Measurements from ENCODE around the gene SELENOF. TPM values are rescaled to one million over a fixed set of nuclear protein-coding genes. Genes with fewer than 3 reads are reported as not detected.

Gene SELENOF
- 193 and 196 TPM in 2 replicates for total RNA-seq (2014; rRNA removed; shearing (Covaris generic))

- H3K4me3 ChIP-seq (ENCODE audit: insufficient read depth, low read depth, low read length): peak within 1 kb of the TSS; percentile 77
- H3K27me3 ChIP-seq (ENCODE audit: control insufficient read depth, insufficient read depth, low read length): no peaks in the 10 kb centered on the region
- no peaks in the 10 kb centered on the region for H3K36me3 ChIP-seq (replicated peaks; ENCODE audit: control insufficient read depth, insufficient read depth, low read length)
- DNase-seq: peak; percentile 93
Measured at GRCh38 chr1:86913896-86914600, at the start of gene SELENOF. TSS of gene SELENOF (minus strand) at chr1:86914126. CDS start at chr1:86914111, 15 bp downstream.

DNA sequence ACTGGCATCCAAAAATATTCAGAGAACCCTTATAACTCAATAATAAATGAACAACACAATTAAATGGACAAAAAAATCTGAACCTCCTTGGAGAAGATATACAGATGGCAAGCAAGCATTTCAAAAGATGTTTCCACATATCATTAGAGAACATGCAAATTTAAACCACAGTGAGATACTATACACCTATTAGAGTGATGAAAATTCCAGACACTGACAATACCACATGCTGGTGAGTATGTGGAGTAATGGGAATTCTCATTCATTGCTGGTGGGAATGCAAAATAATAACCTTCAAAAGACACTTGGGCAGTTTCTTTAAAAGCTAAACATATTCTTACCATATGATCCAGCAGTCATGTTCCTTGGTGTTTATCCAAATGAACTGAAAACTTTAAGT lies 46.6 kb upstream of the SELENOF start:
- DNase-seq: no peak
- Histone ChIP-seq H3K27me3 (ENCODE audit: control insufficient read depth, insufficient read depth, low read length) (no peaks in the 10 kb centered on the region), H3K4me3 (ENCODE audit: insufficient read depth, low read depth, low read length) (no peak overlapping the region), H3K36me3 (replicated peaks; ENCODE audit: control insufficient read depth, insufficient read depth, low read length) (no peaks in the 10 kb centered on the region)

GRCh38 chr1:86957221-86957620 lies 43.3 kb upstream of the SELENOF start:
- Histone ChIP-seq H3K36me3 (replicated peaks; ENCODE audit: control insufficient read depth, insufficient read depth, low read length) (no peaks in the 10 kb centered on the region), H3K4me3 (ENCODE audit: insufficient read depth, low read depth, low read length) (no peak overlapping the region), H3K27me3 (ENCODE audit: control insufficient read depth, insufficient read depth, low read length) (no peaks in the 10 kb centered on the region)
- DNase-seq: no peak

DNA sequence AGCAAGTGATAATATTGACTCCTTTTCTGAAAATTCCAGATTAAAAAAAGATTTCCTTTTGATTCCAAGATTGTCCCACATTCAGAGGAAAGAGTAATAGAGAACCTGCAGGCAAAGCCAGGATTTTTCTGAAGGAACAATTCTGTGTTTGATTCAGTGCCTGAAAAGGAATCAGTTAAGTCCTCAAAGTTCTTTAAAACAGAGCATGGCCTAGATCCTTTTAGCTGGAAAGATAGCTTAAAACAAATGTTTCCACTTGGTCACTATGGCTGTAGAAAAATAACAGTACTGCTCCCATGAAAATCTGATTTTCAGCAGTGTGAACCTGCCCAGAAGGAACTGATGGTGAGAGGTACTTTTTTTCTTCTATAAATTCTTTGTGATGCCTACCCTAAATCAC lies 42.3 kb upstream of the SELENOF start:
- no peak overlapping the region for H3K4me3 ChIP-seq (ENCODE audit: insufficient read depth, low read depth, low read length)
- H3K36me3 ChIP-seq (replicated peaks; ENCODE audit: control insufficient read depth, insufficient read depth, low read length): no peaks in the 10 kb centered on the region
- no peaks in the 10 kb centered on the region for H3K27me3 ChIP-seq (ENCODE audit: control insufficient read depth, insufficient read depth, low read length)
- DNase-seq: no peak

- no peak for DNase-seq
- H3K4me3 ChIP-seq (ENCODE audit: insufficient read depth, low read depth, low read length): no peak overlapping the region
- H3K27me3 ChIP-seq (ENCODE audit: control insufficient read depth, insufficient read depth, low read length): no peaks in the 10 kb centered on the region
- no peaks in the 10 kb centered on the region for H3K36me3 ChIP-seq (replicated peaks; ENCODE audit: control insufficient read depth, insufficient read depth, low read length)
Measured at GRCh38 chr1:86955678-86956077, 41.8 kb upstream of the SELENOF start.

GRCh38 chr1:86953167-86953566 lies 39.2 kb upstream of the SELENOF start:
- no peaks in the 10 kb centered on the region for H3K27me3 ChIP-seq (ENCODE audit: control insufficient read depth, insufficient read depth, low read length)
- DNase-seq: no peak
- H3K4me3 ChIP-seq (ENCODE audit: insufficient read depth, low read depth, low read length): no peak overlapping the region
- no peaks in the 10 kb centered on the region for H3K36me3 ChIP-seq (replicated peaks; ENCODE audit: control insufficient read depth, insufficient read depth, low read length)

DNA sequence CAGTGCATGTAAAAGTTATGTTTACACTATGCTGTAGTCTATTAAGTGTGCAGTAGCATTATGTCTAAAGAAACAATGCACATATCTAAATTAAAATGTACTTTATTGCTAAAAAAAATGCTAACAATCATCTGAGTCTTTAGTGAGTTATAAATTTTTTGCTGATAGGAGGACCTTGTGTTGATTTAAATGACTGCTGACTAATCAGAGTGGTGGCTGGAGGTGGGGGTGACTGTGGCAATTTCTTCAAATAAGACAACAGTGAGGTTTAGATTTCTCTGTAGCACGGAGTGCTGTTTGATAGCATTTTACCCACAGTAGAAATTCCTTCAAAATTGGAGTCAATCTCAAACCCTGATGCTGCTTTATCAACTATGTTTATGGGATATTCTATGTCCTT lies 37.5 kb upstream of the SELENOF start:
- no peaks in the 10 kb centered on the region for H3K27me3 ChIP-seq (ENCODE audit: control insufficient read depth, insufficient read depth, low read length)

GRCh38 chr1:86950712-86951419 lies 36.9 kb upstream of the SELENOF start:
- no peak overlapping the region for H3K4me3 ChIP-seq (ENCODE audit: insufficient read depth, low read depth, low read length)
- DNase-seq: no peak
- no peaks in the 10 kb centered on the region for H3K36me3 ChIP-seq (replicated peaks; ENCODE audit: control insufficient read depth, insufficient read depth, low read length)
- no peaks in the 10 kb centered on the region for H3K27me3 ChIP-seq (ENCODE audit: control insufficient read depth, insufficient read depth, low read length)

More for the DNA sequence above, 37.5 kb upstream of the SELENOF start:
- Histone ChIP-seq H3K36me3 (replicated peaks; ENCODE audit: control insufficient read depth, insufficient read depth, low read length) (no peaks in the 10 kb centered on the region), H3K4me3 (ENCODE audit: insufficient read depth, low read depth, low read length) (no peak overlapping the region)
- DNase-seq: no peak

- no peak for DNase-seq
- Histone ChIP-seq H3K27me3 (ENCODE audit: control insufficient read depth, insufficient read depth, low read length) (no peaks in the 10 kb centered on the region), H3K4me3 (ENCODE audit: insufficient read depth, low read depth, low read length) (no peak overlapping the region), H3K36me3 (replicated peaks; ENCODE audit: control insufficient read depth, insufficient read depth, low read length) (no peaks in the 10 kb centered on the region)
Measured at GRCh38 chr1:86948212-86948611, 34.3 kb upstream of the SELENOF start.

- no peaks in the 10 kb centered on the region for H3K36me3 ChIP-seq (replicated peaks; ENCODE audit: control insufficient read depth, insufficient read depth, low read length)
- no peak for DNase-seq
- no peaks in the 10 kb centered on the region for H3K27me3 ChIP-seq (ENCODE audit: control insufficient read depth, insufficient read depth, low read length)
- H3K4me3 ChIP-seq (ENCODE audit: insufficient read depth, low read depth, low read length): no peak overlapping the region
Measured at GRCh38 chr1:86942743-86943142, 28.8 kb upstream of the SELENOF start.

DNA sequence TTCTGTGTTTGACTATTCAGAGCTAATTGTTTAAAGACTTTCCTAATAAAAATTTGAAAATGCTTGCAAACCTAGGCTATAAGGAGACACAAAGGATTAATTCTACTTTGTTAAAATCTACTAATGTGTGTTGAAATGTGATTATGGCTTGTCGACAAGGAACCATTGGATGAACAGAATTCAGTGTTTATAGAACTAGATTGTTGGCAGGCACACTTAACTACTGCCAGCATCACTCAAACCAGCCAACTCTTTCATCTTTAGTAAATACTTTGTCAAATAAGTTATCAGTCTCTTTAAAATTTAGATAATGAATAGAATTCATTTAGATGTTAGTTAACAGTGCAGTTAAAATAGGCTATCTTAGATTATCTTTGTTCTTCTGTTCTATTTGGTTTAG lies 28.1 kb upstream of the SELENOF start:
- Histone ChIP-seq H3K27me3 (ENCODE audit: control insufficient read depth, insufficient read depth, low read length) (no peaks in the 10 kb centered on the region), H3K4me3 (ENCODE audit: insufficient read depth, low read depth, low read length) (no peak overlapping the region), H3K36me3 (replicated peaks; ENCODE audit: control insufficient read depth, insufficient read depth, low read length) (no peaks in the 10 kb centered on the region)
- no peak for DNase-seq

DNA sequence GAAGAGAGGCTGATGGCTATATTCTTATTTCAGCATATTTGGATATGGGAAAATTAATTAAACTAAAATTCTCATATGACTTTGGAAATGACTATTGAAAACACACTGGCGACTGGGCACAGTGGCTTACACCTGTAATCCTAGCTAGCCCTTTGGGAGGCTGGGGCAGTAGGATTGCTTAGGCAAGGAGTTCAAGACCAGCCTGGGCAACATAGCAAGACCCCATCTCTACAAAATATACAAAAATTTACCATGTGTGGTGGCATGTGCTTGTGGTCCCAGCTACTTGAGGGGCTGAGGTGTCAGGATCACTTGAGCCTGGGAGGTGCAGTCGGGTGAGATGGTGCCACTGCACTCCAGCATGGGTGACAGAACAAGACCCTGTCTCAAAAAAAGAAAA lies 26.7 kb upstream of the SELENOF start:
- H3K36me3 ChIP-seq (replicated peaks; ENCODE audit: control insufficient read depth, insufficient read depth, low read length): no peaks in the 10 kb centered on the region
- DNase-seq: no peak
- no peaks in the 10 kb centered on the region for H3K27me3 ChIP-seq (ENCODE audit: control insufficient read depth, insufficient read depth, low read length)
- no peak overlapping the region for H3K4me3 ChIP-seq (ENCODE audit: insufficient read depth, low read depth, low read length)

DNA sequence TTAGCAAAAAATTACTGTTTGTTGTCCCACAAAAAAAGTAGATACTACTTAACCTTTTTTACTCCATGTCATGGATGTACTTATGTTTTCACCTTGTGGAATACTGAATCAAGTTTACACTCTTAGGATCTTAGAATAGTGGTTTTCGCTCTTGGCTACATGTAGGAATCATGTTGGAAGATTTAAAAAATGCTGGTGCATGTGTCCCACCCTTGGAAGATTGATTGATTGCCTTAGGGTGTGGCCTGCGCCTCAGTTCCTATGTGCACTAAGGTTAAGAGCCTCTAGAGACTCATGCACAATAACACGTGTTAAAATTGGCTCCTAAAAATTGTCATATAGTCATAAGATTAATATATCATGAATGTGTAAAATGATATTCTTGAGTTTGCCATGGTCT lies 25.5 kb upstream of the SELENOF start:
- Histone ChIP-seq H3K36me3 (replicated peaks; ENCODE audit: control insufficient read depth, insufficient read depth, low read length) (no peaks in the 10 kb centered on the region), H3K4me3 (ENCODE audit: insufficient read depth, low read depth, low read length) (no peak overlapping the region), H3K27me3 (ENCODE audit: control insufficient read depth, insufficient read depth, low read length) (no peaks in the 10 kb centered on the region)
- no peak for DNase-seq

GRCh38 chr1:86938855-86939254 lies 24.9 kb upstream of the SELENOF start:
- H3K27me3 ChIP-seq (ENCODE audit: control insufficient read depth, insufficient read depth, low read length): no peaks in the 10 kb centered on the region
- no peak for DNase-seq
- H3K36me3 ChIP-seq (replicated peaks; ENCODE audit: control insufficient read depth, insufficient read depth, low read length): no peaks in the 10 kb centered on the region
- H3K4me3 ChIP-seq (ENCODE audit: insufficient read depth, low read depth, low read length): no peak overlapping the region

- Histone ChIP-seq H3K27me3 (ENCODE audit: control insufficient read depth, insufficient read depth, low read length) (no peaks in the 10 kb centered on the region), H3K36me3 (replicated peaks; ENCODE audit: control insufficient read depth, insufficient read depth, low read length) (no peaks in the 10 kb centered on the region), H3K4me3 (ENCODE audit: insufficient read depth, low read depth, low read length) (no peak overlapping the region)
- DNase-seq: no peak
Measured at GRCh38 chr1:86938450-86938849, 24.5 kb upstream of the SELENOF start.
